ENCODE measurements around the gene CRHBP. TPM values are rescaled to one million over a fixed set of nuclear protein-coding genes. Genes with fewer than 3 reads are reported as not detected.
A peak's percentile ranks its signal among the peaks of the same experiment; 100 is the strongest.

The CRHBP gene
- total RNA-seq, 1 donor from 2014 or later: 4.7 TPM

DNA sequence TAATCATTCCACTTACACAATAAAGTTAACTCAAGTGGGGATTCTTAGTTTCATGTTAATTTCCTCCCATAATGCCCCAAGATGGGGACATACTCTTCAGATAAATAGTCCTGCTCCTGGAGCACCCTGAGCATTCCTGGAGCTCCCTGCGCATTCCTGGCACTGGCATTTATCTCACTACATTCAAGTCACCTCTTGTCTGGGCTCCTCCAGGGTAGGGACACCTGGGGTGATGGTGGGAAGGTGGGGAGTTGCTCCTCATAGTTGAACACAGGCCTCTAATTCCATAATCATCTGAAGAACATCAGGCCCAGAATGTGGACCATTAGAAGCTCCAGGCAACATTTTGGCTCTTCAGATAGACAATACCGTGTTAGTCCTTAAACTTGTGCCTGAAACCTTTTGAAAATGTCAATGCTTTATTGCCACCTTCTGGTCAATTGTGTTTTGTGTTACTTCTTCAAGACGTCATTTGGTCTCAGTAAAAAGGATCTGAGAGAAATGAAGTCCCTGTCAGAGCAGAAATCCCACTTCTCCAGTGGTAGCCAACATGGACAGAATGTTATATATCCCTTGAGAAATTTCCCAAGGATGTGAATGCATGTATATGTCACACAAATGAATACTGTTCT, 63.2 kb downstream of the CRHBP start:
- H3K27me3 ChIP-seq (ENCODE audit: insufficient read depth, low read length): no peaks in the 10 kb centered on the region
- Mint-ChIP-seq H3K27ac (ENCODE audit: unreplicated experiment) (no peak overlapping the region), H3K4me3 (ENCODE audit: unreplicated experiment) (no peak overlapping the region), H3K27me3 (ENCODE audit: low read depth, unreplicated experiment) (no peaks in the 10 kb centered on the region), H3K4me1 (ENCODE audit: low read depth, unreplicated experiment) (peaks cover 5% of the 10 kb centered on the region), H3K36me3 (ENCODE audit: low read depth, unreplicated experiment) (no peaks in the 10 kb centered on the region), H3K9me3 (ENCODE audit: unreplicated experiment) (no peaks in the 10 kb centered on the region)
- no peak overlapping the region for H2AFZ ChIP-seq (ENCODE audit: low read depth, low read length)
- H3K36me3 ChIP-seq (ENCODE audit: insufficient read depth, low read length): no peaks in the 10 kb centered on the region
- TF ChIP-seq EZH2 (IDR thresholded peaks at IDR 0.05; ENCODE audit: insufficient read depth, low read length): no peak
- TF ChIP-seq, protein P1, sequence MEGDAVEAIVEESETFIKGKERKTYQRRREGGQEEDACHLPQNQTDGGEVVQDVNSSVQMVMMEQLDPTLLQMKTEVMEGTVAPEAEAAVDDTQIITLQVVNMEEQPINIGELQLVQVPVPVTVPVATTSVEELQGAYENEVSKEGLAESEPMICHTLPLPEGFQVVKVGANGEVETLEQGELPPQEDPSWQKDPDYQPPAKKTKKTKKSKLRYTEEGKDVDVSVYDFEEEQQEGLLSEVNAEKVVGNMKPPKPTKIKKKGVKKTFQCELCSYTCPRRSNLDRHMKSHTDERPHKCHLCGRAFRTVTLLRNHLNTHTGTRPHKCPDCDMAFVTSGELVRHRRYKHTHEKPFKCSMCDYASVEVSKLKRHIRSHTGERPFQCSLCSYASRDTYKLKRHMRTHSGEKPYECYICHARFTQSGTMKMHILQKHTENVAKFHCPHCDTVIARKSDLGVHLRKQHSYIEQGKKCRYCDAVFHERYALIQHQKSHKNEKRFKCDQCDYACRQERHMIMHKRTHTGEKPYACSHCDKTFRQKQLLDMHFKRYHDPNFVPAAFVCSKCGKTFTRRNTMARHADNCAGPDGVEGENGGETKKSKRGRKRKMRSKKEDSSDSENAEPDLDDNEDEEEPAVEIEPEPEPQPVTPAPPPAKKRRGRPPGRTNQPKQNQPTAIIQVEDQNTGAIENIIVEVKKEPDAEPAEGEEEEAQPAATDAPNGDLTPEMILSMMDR (IDR thresholded peaks at IDR 0.05; ENCODE audit: insufficient read depth, low read depth, low read length): peak; percentile 43
- H3K4me2 ChIP-seq (ENCODE audit: low read length): no peak overlapping the region
- FAIRE-seq: peak; percentile 50
- no peaks in the 10 kb centered on the region for H3K79me2 ChIP-seq (ENCODE audit: insufficient read depth, low read length)
- no peak overlapping the region for H3K9ac ChIP-seq (ENCODE audit: low read length)
- no peak overlapping the region for H3K4me3 ChIP-seq (ENCODE audit: insufficient read depth, low read depth, low read length)
- H3K27ac ChIP-seq (ENCODE audit: low read depth, low read length): no peak overlapping the region
- H4K20me1 ChIP-seq (ENCODE audit: insufficient read depth, low read length): no peaks in the 10 kb centered on the region
- peak; percentile 54 for DNase-seq (ENCODE audit: low read depth)
- H3K9me3 ChIP-seq (ENCODE audit: insufficient read depth, low read depth, low read length): no peaks in the 10 kb centered on the region
- no peaks in the 10 kb centered on the region for H3K4me1 ChIP-seq (ENCODE audit: insufficient read depth, low read length)

GRCh38 chr5:77016962-77017361, 64.1 kb downstream of the CRHBP start:
- DNase-seq (ENCODE audit: low read depth) (no peak), FAIRE-seq (no peak)
- Histone ChIP-seq H3K36me3 (ENCODE audit: insufficient read depth, low read length) (no peaks in the 10 kb centered on the region), H3K4me2 (ENCODE audit: low read length) (no peak overlapping the region), H2AFZ (ENCODE audit: low read depth, low read length) (no peak overlapping the region), H4K20me1 (ENCODE audit: insufficient read depth, low read length) (no peaks in the 10 kb centered on the region), H3K9ac (ENCODE audit: low read length) (no peak overlapping the region), H3K27ac (ENCODE audit: low read depth, low read length) (no peak overlapping the region), H3K4me3 (ENCODE audit: insufficient read depth, low read depth, low read length) (no peak overlapping the region), H3K27me3 (ENCODE audit: insufficient read depth, low read length) (no peaks in the 10 kb centered on the region), H3K4me1 (ENCODE audit: insufficient read depth, low read length) (no peaks in the 10 kb centered on the region), H3K79me2 (ENCODE audit: insufficient read depth, low read length) (no peaks in the 10 kb centered on the region), H3K9me3 (ENCODE audit: insufficient read depth, low read depth, low read length) (no peaks in the 10 kb centered on the region)
- no peak overlapping the region for H3K4me3 Mint-ChIP-seq (ENCODE audit: unreplicated experiment)
- no peaks in the 10 kb centered on the region for H3K36me3 Mint-ChIP-seq (ENCODE audit: low read depth, unreplicated experiment)
- no peak overlapping the region for H3K27ac Mint-ChIP-seq (ENCODE audit: unreplicated experiment)
- no peaks in the 10 kb centered on the region for H3K9me3 Mint-ChIP-seq (ENCODE audit: unreplicated experiment)
- H3K27me3 Mint-ChIP-seq (ENCODE audit: low read depth, unreplicated experiment): no peaks in the 10 kb centered on the region
- no peak for TF ChIP-seq EZH2 (IDR thresholded peaks at IDR 0.05; ENCODE audit: insufficient read depth, low read length)
- TF ChIP-seq, protein P1 (IDR thresholded peaks at IDR 0.05; ENCODE audit: insufficient read depth, low read depth, low read length): no peak
- peaks cover 5% of the 10 kb centered on the region for H3K4me1 Mint-ChIP-seq (ENCODE audit: low read depth, unreplicated experiment)

DNA sequence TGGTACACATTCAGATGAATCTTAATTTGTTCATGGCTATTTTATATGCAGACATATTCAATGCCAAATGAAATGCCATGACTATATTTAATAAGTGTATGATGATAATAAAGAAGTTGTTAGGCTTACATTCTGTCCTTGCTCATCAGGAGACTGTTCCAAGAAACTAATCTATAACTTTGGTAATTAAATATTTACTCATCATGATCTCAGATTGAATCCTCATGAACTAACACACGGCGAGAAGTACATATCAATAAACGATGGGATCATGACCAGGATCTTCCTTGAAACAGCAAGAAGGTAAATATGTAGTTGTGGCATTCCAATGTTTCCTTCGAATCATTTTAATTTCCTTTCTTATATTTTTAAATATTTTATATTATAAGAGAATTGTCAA, 64.8 kb downstream of the CRHBP start:
- H3K4me2 ChIP-seq (ENCODE audit: low read length): no peak overlapping the region
- no peak overlapping the region for H2AFZ ChIP-seq (ENCODE audit: low read depth, low read length)
- H3K27me3 Mint-ChIP-seq (ENCODE audit: low read depth, unreplicated experiment): no peaks in the 10 kb centered on the region
- no peak overlapping the region for H3K4me3 ChIP-seq (ENCODE audit: insufficient read depth, low read depth, low read length)
- no peak overlapping the region for H3K9ac ChIP-seq (ENCODE audit: low read length)
- peaks cover 5% of the 10 kb centered on the region for H3K4me1 Mint-ChIP-seq (ENCODE audit: low read depth, unreplicated experiment)
- H3K9me3 Mint-ChIP-seq (ENCODE audit: unreplicated experiment): peaks cover 2% of the 10 kb centered on the region
- DNase-seq (ENCODE audit: low read depth): no peak
- peaks cover under 1% of the 10 kb centered on the region for H3K27me3 ChIP-seq (ENCODE audit: insufficient read depth, low read length)
- TF ChIP-seq, protein P1 (IDR thresholded peaks at IDR 0.05; ENCODE audit: insufficient read depth, low read depth, low read length): no peak
- no peak for TF ChIP-seq EZH2 (IDR thresholded peaks at IDR 0.05; ENCODE audit: insufficient read depth, low read length)
- no peaks in the 10 kb centered on the region for H3K36me3 ChIP-seq (ENCODE audit: insufficient read depth, low read length)
- no peak overlapping the region for H3K27ac ChIP-seq (ENCODE audit: low read depth, low read length)
- H3K4me3 Mint-ChIP-seq (ENCODE audit: unreplicated experiment): no peak overlapping the region
- H4K20me1 ChIP-seq (ENCODE audit: insufficient read depth, low read length): no peaks in the 10 kb centered on the region
- H3K9me3 ChIP-seq (ENCODE audit: insufficient read depth, low read depth, low read length): no peaks in the 10 kb centered on the region
- no peak overlapping the region for H3K27ac Mint-ChIP-seq (ENCODE audit: unreplicated experiment)
- H3K4me1 ChIP-seq (ENCODE audit: insufficient read depth, low read length): no peaks in the 10 kb centered on the region
- H3K79me2 ChIP-seq (ENCODE audit: insufficient read depth, low read length): no peaks in the 10 kb centered on the region
- H3K36me3 Mint-ChIP-seq (ENCODE audit: low read depth, unreplicated experiment): no peaks in the 10 kb centered on the region
- FAIRE-seq: no peak

All from astrocyte (in vitro differentiated cells and primary cell).